Natural killer cell (primary cell): ENCODE results near the gene WDR38. TPM values are rescaled to one million over a fixed set of nuclear protein-coding genes. Genes with fewer than 3 reads are reported as not detected.

Experiments
- ATAC-seq, 3 donors: fragments of 150-1000 bp in 2 of 3; fragments of 200-7000 bp in 1 of 3; cut with Tn5 transposase; 1 replicate in 1 of 3; 2 replicates in 2 of 3; pipeline ENCODE4 v1.10.0; 2021; ENCODE audit warnings: mild to moderate bottlenecking in 2 of 3, moderate library complexity in 2 of 3
- DNase-seq, 2 donors: peaks; one replicate each; pipeline versions ENCODE4 v3.0.0 to v3.0.0-alpha.2; 2013 to 2021; ENCODE audit warnings: mixed read lengths in 1 of 2
- H3K27ac ChIP-seq: one replicate; pipeline ENCODE4 v1.5.1; 2013; ENCODE audit warnings: mild to moderate bottlenecking, low read length
- H3K27me3 ChIP-seq: one replicate; pipeline ENCODE4 v1.6.1; 2013; ENCODE audit warnings: low read length; ENCODE audit not compliant: control insufficient read depth, insufficient read depth
- H3K36me3 ChIP-seq: one replicate; pipeline ENCODE4 v1.6.1; 2013; ENCODE audit warnings: low read length; ENCODE audit not compliant: control insufficient read depth, insufficient read depth
- H3K4me1 ChIP-seq: one replicate; pipeline ENCODE4 v1.6.1; 2013; ENCODE audit warnings: low read length; ENCODE audit not compliant: control insufficient read depth, insufficient read depth
- H3K4me3 ChIP-seq: one replicate; pipeline ENCODE4 v1.5.1; 2013; ENCODE audit warnings: low read length
- H3K9me3 ChIP-seq: one replicate; pipeline ENCODE4 v1.6.1; 2013; ENCODE audit warnings: low read length; ENCODE audit not compliant: control insufficient read depth, insufficient read depth
- H3K27ac Mint-ChIP-seq, 2 donors: one replicate each; pipeline ENCODE4 v1.8.0; 2022; ENCODE audit warnings: mild to moderate bottlenecking in 2 of 2, mixed read lengths in 2 of 2, moderate library complexity in 1 of 2
- H3K27me3 Mint-ChIP-seq, 2 donors: one replicate each; pipeline ENCODE4 v1.8.0; 2022; ENCODE audit warnings: low read depth in 2 of 2, mixed read lengths in 2 of 2
- H3K36me3 Mint-ChIP-seq: one replicate; pipeline ENCODE4 v1.8.0; 2022; ENCODE audit warnings: mixed read lengths
- H3K4me1 Mint-ChIP-seq, 2 donors: one replicate each; pipeline ENCODE4 v1.8.0; 2022; ENCODE audit warnings: mixed read lengths in 2 of 2
- H3K4me3 Mint-ChIP-seq: one replicate; pipeline ENCODE4 v1.8.0; 2022; ENCODE audit warnings: mild to moderate bottlenecking, moderate library complexity, mixed read lengths
- H3K9me3 Mint-ChIP-seq, 2 donors: one replicate each; pipeline ENCODE4 v1.8.0; 2022; ENCODE audit warnings: mixed read lengths in 2 of 2
- CTCF ChIP-seq: fragments of 200-600 bp; IDR thresholded peaks from one replicate; pipeline ENCODE4 v1.8.0; 2022; ENCODE audit warnings: antibody characterized with exemption
- WGBS: methylation state at CpG from one replicate; pipeline ENCODE4 v1.1.7; 2013; ENCODE audit warnings: missing lambda C conversion rate; ENCODE audit not compliant: insufficient coverage; 5-methylcytosine and 5-hydroxymethylcytosine counted together
- intact Hi-C: fragments of 100-400 bp; cut with micrococcal nuclease; formaldehyde crosslinking; loops from one replicate; pipeline ENCODE4 v1.14.2; 2022
- total RNA-seq, 4 donors: library from RNA; stranded (reverse); fragments of 120-200 nt in 1 of 4; gene quantifications; one replicate each; pipeline versions ENCODE4 v1.2.3 to v1.2.4, GENCODE V29; 2013 to 2022

The WDR38 gene
- total RNA-seq, 3 donors from 2014 or later (not counting 1 experiment from before 2014, with no cell fraction given), result not detected

GRCh38 chr9:124877021-124877782 lies 23.9 kb downstream of the WDR38 start:
- peaks cover 61% of the 10 kb centered on the region for H3K4me1 ChIP-seq
- Mint-ChIP-seq H3K4me1 (peaks cover 65 to 66% of the 10 kb centered on the region in 2 donors), H3K36me3 (peaks cover 18% of the 10 kb centered on the region), H3K4me3 (peak overlapping the region; percentile 17), H3K9me3 (no peaks in the 10 kb centered on the region), H3K27me3 (no peaks in the 10 kb centered on the region), H3K27ac (peak overlapping the region; percentile 70 to 97)
- no peak for ATAC-seq
- H3K36me3 ChIP-seq, result peaks cover 87% of the 10 kb centered on the region
- no peaks in the 10 kb centered on the region for H3K27me3 ChIP-seq
- no peak for DNase-seq
- 89% methylated on average over 13 of the region's 14 CpGs for WGBS
- H3K4me3 ChIP-seq, result no peak overlapping the region
- intact Hi-C loops, result no loop called here
- no peak overlapping the region for H3K27ac ChIP-seq
- H3K9me3 ChIP-seq, result no peaks in the 10 kb centered on the region
- TF ChIP-seq CTCF, result no peak

- H3K27ac Mint-ChIP-seq, result peak overlapping the region; percentile 38 to 97
- Histone ChIP-seq H3K4me1 (peaks cover 54% of the 10 kb centered on the region), H3K36me3 (peaks cover 87% of the 10 kb centered on the region), H3K27me3 (no peaks in the 10 kb centered on the region), H3K9me3 (no peaks in the 10 kb centered on the region), H3K4me3 (no peak overlapping the region), H3K27ac (no peak overlapping the region)
- peaks cover 57 to 58% of the 10 kb centered on the region in 2 donors for H3K4me1 Mint-ChIP-seq
- H3K27me3 Mint-ChIP-seq, result no peaks in the 10 kb centered on the region
- intact Hi-C loops, result no loop called here
- DNase-seq, result no peak
- no peak overlapping the region for H3K4me3 Mint-ChIP-seq
- no peak for ATAC-seq
- peaks cover 15% of the 10 kb centered on the region for H3K36me3 Mint-ChIP-seq
- no CpG with 5 or more reads among the region's 1 CpG for WGBS
- TF ChIP-seq CTCF, result no peak
- no peaks in the 10 kb centered on the region for H3K9me3 Mint-ChIP-seq
Measured at GRCh38 chr9:124878021-124878420, 24.8 kb downstream of the WDR38 start.

GRCh38 chr9:124878518-124878917 lies 25.3 kb downstream of the WDR38 start:
- peaks cover 12% of the 10 kb centered on the region for H3K36me3 Mint-ChIP-seq
- Histone ChIP-seq H3K4me3 (no peak overlapping the region), H3K27me3 (no peaks in the 10 kb centered on the region), H3K36me3 (peaks cover 82% of the 10 kb centered on the region), H3K9me3 (no peaks in the 10 kb centered on the region), H3K4me1 (peaks cover 49% of the 10 kb centered on the region), H3K27ac (no peak overlapping the region)
- WGBS, result 92% methylated on average over 6 of the region's 6 CpGs
- intact Hi-C loops, result no loop called here
- peak overlapping the region; percentile 38 to 97 for H3K27ac Mint-ChIP-seq
- no peak for DNase-seq
- H3K4me1 Mint-ChIP-seq, result peaks cover 52 to 53% of the 10 kb centered on the region in 2 donors
- H3K4me3 Mint-ChIP-seq, result no peak overlapping the region
- ATAC-seq, result no peak
- no peak for TF ChIP-seq CTCF
- H3K9me3 Mint-ChIP-seq, result no peaks in the 10 kb centered on the region
- no peaks in the 10 kb centered on the region for H3K27me3 Mint-ChIP-seq
